ENCODE results near the gene KCNMB3.
"Not testable (repeated sequence)": the region's sequence is repeated elsewhere in the genome, so short reads cannot be mapped to it uniquely, and the experiment has no call there.

The KCNMB3 gene

DNA sequence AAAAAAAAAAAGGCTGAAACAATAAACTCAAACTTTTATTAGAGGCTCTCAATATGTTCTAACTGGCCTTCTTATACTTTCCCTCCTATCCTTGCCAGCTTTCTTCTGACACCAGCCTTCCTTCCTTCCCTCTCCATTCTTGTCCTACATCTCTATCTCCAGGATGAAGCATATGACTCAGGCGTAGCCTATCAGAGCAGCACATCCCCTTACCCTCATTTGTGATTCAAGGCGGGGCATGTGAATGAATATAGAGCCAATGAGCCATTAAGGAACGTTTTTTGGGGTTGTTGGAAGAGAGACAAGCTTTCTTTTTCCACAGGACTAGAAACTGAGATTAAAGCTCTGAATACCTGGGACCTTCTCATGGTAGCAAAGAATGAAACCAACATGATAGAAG is 25.1 kb upstream of the KCNMB3 start:
- no peaks in the 10 kb centered on the region for H3K9me2 ChIP-seq (replicated peaks; ENCODE audit: low read depth, low read length)
- no peak overlapping the region for H3K4me3 ChIP-seq (ENCODE audit: low read length, poor library complexity, severe bottlenecking)
- H3K79me2 ChIP-seq (ENCODE audit: insufficient read depth, low read length), result no peaks in the 10 kb centered on the region
- no peak overlapping the region for H3K9ac ChIP-seq (ENCODE audit: low read depth, low read length, poor library complexity, severe bottlenecking)
- TF ChIP-seq EZH2phosphoT487 (IDR thresholded peaks at IDR 0.05; ENCODE audit: borderline replicate concordance), result no peak
- TF ChIP-seq, protein P1, sequence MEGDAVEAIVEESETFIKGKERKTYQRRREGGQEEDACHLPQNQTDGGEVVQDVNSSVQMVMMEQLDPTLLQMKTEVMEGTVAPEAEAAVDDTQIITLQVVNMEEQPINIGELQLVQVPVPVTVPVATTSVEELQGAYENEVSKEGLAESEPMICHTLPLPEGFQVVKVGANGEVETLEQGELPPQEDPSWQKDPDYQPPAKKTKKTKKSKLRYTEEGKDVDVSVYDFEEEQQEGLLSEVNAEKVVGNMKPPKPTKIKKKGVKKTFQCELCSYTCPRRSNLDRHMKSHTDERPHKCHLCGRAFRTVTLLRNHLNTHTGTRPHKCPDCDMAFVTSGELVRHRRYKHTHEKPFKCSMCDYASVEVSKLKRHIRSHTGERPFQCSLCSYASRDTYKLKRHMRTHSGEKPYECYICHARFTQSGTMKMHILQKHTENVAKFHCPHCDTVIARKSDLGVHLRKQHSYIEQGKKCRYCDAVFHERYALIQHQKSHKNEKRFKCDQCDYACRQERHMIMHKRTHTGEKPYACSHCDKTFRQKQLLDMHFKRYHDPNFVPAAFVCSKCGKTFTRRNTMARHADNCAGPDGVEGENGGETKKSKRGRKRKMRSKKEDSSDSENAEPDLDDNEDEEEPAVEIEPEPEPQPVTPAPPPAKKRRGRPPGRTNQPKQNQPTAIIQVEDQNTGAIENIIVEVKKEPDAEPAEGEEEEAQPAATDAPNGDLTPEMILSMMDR (conservative IDR thresholded peaks at IDR 0.05; ENCODE audit: low read length), result no peak
- H3K4me2 ChIP-seq (ENCODE audit: low read depth, low read length, poor library complexity, severe bottlenecking), result no peak overlapping the region
- H3F3A ChIP-seq (ENCODE audit: low read depth), result no peaks in the 10 kb centered on the region
- H3K9me3 ChIP-seq (ENCODE audit: insufficient read depth, low read depth, low read length), result no peaks in the 10 kb centered on the region
- H4K20me1 ChIP-seq (ENCODE audit: insufficient read depth, low read length, poor library complexity, severe bottlenecking), result no peaks in the 10 kb centered on the region
- no peaks in the 10 kb centered on the region for H3K36me3 ChIP-seq (ENCODE audit: insufficient read depth, low read length)
- H3K27me3 ChIP-seq (ENCODE audit: insufficient read depth, low read length, poor library complexity, severe bottlenecking), result no peaks in the 10 kb centered on the region
- no peaks in the 10 kb centered on the region for H3K4me1 ChIP-seq (ENCODE audit: insufficient read depth, low read length, poor library complexity, severe bottlenecking)
- peak overlapping the region; percentile 73; the same call in 1 of the 2 replicates for H2AFZ ChIP-seq (ENCODE audit: low read length)

DNA sequence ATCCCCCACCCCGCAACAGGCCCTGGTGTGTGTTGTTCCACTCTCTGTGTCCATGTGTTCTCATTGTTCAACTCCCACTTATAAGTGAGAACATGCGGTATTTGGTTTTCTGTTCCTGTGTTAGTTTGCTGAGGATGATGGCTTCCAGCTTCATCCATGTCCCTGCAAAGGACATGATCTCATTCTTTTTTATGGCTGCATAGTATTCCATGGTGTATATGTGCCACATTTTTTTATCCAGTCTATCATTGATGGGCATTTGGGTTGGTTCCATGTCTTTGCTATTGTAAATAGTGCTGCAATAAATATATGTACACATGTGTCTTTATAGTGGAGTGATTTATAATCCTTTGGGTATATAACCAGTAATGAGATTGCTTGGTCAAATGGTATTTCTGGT is 23.5 kb upstream of the KCNMB3 start:
- not testable (repeated sequence) for H3K9ac ChIP-seq (ENCODE audit: low read depth, low read length, poor library complexity, severe bottlenecking); H4K20me1 ChIP-seq (ENCODE audit: insufficient read depth, low read length, poor library complexity, severe bottlenecking); H3K27me3 ChIP-seq (ENCODE audit: insufficient read depth, low read length, poor library complexity, severe bottlenecking); H3K79me2 ChIP-seq (ENCODE audit: insufficient read depth, low read length); H3F3A ChIP-seq (ENCODE audit: low read depth); H3K4me3 ChIP-seq (ENCODE audit: low read length, poor library complexity, severe bottlenecking); H3K4me2 ChIP-seq (ENCODE audit: low read depth, low read length, poor library complexity, severe bottlenecking); H3K36me3 ChIP-seq (ENCODE audit: insufficient read depth, low read length); H3K9me3 ChIP-seq (ENCODE audit: insufficient read depth, low read depth, low read length); H2AFZ ChIP-seq (ENCODE audit: low read length); H3K9me2 ChIP-seq (replicated peaks; ENCODE audit: low read depth, low read length)
- peaks cover 16% of the 10 kb centered on the region for H3K4me1 ChIP-seq (ENCODE audit: insufficient read depth, low read length, poor library complexity, severe bottlenecking)

DNA sequence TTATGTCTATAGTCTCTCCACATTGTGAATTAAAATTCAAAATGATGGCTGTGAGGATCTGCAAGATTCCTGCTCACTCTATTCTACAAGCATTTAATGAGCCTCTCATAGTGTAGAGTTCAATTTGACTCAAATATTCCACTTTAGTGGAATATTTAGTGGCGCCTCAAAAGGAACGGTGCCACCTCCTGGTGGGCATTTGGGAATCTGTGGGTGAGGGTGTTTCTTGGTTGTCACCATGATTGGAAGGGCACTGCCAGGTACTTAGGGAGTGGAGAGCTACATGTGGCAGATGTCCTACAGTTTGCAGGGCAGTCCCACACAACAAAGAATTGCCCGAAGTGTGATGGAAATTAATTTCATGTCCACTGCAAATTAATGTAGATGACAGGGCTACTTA is 21.5 kb upstream of the KCNMB3 start:
- H3K4me1 ChIP-seq (ENCODE audit: insufficient read depth, low read length, poor library complexity, severe bottlenecking), result peaks cover 33% of the 10 kb centered on the region
- TF ChIP-seq EZH2phosphoT487 (IDR thresholded peaks at IDR 0.05; ENCODE audit: borderline replicate concordance), result no peak
- TF ChIP-seq, protein P1 (conservative IDR thresholded peaks at IDR 0.05; ENCODE audit: low read length), result peak; percentile 46
- no peaks in the 10 kb centered on the region for H4K20me1 ChIP-seq (ENCODE audit: insufficient read depth, low read length, poor library complexity, severe bottlenecking)
- no peaks in the 10 kb centered on the region for H3K79me2 ChIP-seq (ENCODE audit: insufficient read depth, low read length)
- no peak overlapping the region for H3K4me3 ChIP-seq (ENCODE audit: low read length, poor library complexity, severe bottlenecking)
- H3K36me3 ChIP-seq (ENCODE audit: insufficient read depth, low read length), result no peaks in the 10 kb centered on the region
- no peaks in the 10 kb centered on the region for H3K9me3 ChIP-seq (ENCODE audit: insufficient read depth, low read depth, low read length)
- H3K9ac ChIP-seq (ENCODE audit: low read depth, low read length, poor library complexity, severe bottlenecking), result no peak overlapping the region
- no peaks in the 10 kb centered on the region; the same call in 1 of the 2 replicates for H3F3A ChIP-seq (ENCODE audit: low read depth)
- no peaks in the 10 kb centered on the region for H3K27me3 ChIP-seq (ENCODE audit: insufficient read depth, low read length, poor library complexity, severe bottlenecking)
- no peaks in the 10 kb centered on the region for H3K9me2 ChIP-seq (replicated peaks; ENCODE audit: low read depth, low read length)
- H3K4me2 ChIP-seq (ENCODE audit: low read depth, low read length, poor library complexity, severe bottlenecking), result no peak overlapping the region
- no peak overlapping the region for H2AFZ ChIP-seq (ENCODE audit: low read length)

DNA sequence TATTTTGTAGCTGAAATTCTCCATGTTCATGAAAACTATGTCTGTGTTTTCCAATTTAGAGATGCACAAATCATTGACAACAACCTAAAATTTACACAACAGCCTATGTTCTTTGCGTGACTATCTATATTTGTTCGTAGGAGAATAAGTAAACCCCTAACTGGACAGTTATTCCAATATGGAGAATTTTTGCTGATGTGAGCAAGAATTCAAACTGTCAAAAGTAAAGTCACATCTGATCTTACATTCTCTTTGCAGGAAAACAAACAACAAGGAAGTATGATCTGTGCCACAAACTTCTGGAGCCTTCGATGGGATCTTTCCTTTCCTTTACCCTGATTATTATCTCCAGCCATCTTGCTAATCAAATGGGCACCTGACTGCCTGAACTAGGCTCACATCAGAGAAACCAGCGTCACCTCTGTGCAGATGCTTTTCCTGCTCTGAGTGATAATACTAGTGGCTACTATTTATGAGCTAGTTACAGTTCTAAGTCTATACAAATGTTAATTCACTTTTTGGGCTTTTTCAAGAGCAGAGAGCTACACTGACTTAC is 18.3 kb upstream of the KCNMB3 start:
- H3K36me3 ChIP-seq (ENCODE audit: insufficient read depth, low read length), result no peaks in the 10 kb centered on the region
- H3K4me3 ChIP-seq (ENCODE audit: low read length, poor library complexity, severe bottlenecking), result peak overlapping the region; percentile 74
- H3K4me1 ChIP-seq (ENCODE audit: insufficient read depth, low read length, poor library complexity, severe bottlenecking), result peaks cover 62% of the 10 kb centered on the region
- H3F3A ChIP-seq (ENCODE audit: low read depth), result peaks cover 3% of the 10 kb centered on the region; the same call in 1 of the 2 replicates
- H4K20me1 ChIP-seq (ENCODE audit: insufficient read depth, low read length, poor library complexity, severe bottlenecking), result no peaks in the 10 kb centered on the region
- H2AFZ ChIP-seq (ENCODE audit: low read length), result peak overlapping the region; percentile 44
- H3K27me3 ChIP-seq (ENCODE audit: insufficient read depth, low read length, poor library complexity, severe bottlenecking), result no peaks in the 10 kb centered on the region
- no peaks in the 10 kb centered on the region for H3K9me3 ChIP-seq (ENCODE audit: insufficient read depth, low read depth, low read length)
- H3K9me2 ChIP-seq (replicated peaks; ENCODE audit: low read depth, low read length), result no peaks in the 10 kb centered on the region
- TF ChIP-seq, protein P1 (conservative IDR thresholded peaks at IDR 0.05; ENCODE audit: low read length), result no peak
- no peak for TF ChIP-seq EZH2phosphoT487 (IDR thresholded peaks at IDR 0.05; ENCODE audit: borderline replicate concordance)
- H3K79me2 ChIP-seq (ENCODE audit: insufficient read depth, low read length), result peaks cover 16% of the 10 kb centered on the region
- H3K4me2 ChIP-seq (ENCODE audit: low read depth, low read length, poor library complexity, severe bottlenecking), result peak overlapping the region; percentile 71
- H3K9ac ChIP-seq (ENCODE audit: low read depth, low read length, poor library complexity, severe bottlenecking), result peak overlapping the region; percentile 56

Data from Loucy (cell line).